GM23338 (cell line): ENCODE results near the gene HSPA2.

Experiments
- CREB1 ChIP-seq: fragments of 250-450 bp; sonication (Bioruptor Pico); IDR thresholded peaks from 2 replicates; pipeline ENCODE4 v1.5.0; 2020; ENCODE audit warnings: low read depth, mild to moderate bottlenecking, moderate library complexity
- EZH2 ChIP-seq: fragments of 200-600 bp; sonication (generic); IDR thresholded peaks from one replicate; pipeline ENCODE4 v1.8.0; 2017; ENCODE audit warnings: antibody characterized with exemption, mild to moderate bottlenecking, low read depth; ENCODE audit not compliant: unreplicated experiment
- EZH2phosphoT487 ChIP-seq: fragments of 200-600 bp; sonication (generic); IDR thresholded peaks from one replicate; pipeline ENCODE4 v1.8.1; 2018; ENCODE audit warnings: antibody characterized with exemption; ENCODE audit not compliant: unreplicated experiment
- JUNB ChIP-seq: IDR thresholded peaks from one replicate; pipeline ENCODE4 v1.6.1; 2016; ENCODE audit warnings: antibody characterized with exemption; ENCODE audit not compliant: unreplicated experiment
- NANOG ChIP-seq: IDR thresholded peaks from 2 replicates; pipeline ENCODE4 v1.6.1; 2016; ENCODE audit warnings: antibody characterized with exemption, borderline replicate concordance
- POLR2AphosphoS5 ChIP-seq: IDR thresholded peaks from 2 replicates; pipeline ENCODE4 v1.6.1; 2016; ENCODE audit warnings: antibody characterized with exemption, low read depth
- STAT1 ChIP-seq: IDR thresholded peaks from one replicate; pipeline ENCODE4 v1.6.1; 2016; ENCODE audit warnings: antibody characterized with exemption; ENCODE audit not compliant: unreplicated experiment
- ZNF114 ChIP-seq: fragments of 250-450 bp; sonication (Bioruptor Pico); IDR thresholded peaks from 2 replicates; pipeline ENCODE4 v1.5.0; 2020; ENCODE audit warnings: mild to moderate bottlenecking, moderate library complexity
- ZNF331 ChIP-seq: fragments of 250-450 bp; sonication (Bioruptor Pico); IDR thresholded peaks from 2 replicates; pipeline ENCODE4 v1.5.0; 2020; ENCODE audit warnings: low read depth, mild to moderate bottlenecking, moderate library complexity
- TF ChIP-seq, protein P1 (sequence below), 2 experiments: fragments of 200-600 bp in 1 of 2; sonication (generic) in 1 of 2; conservative IDR thresholded peaks; 2 replicates each; pipeline versions ENCODE4 v1.5.1 to v1.6.1; 2016 to 2017; ENCODE audit warnings: antibody characterized with exemption in 2 of 2, low read depth in 2 of 2, mild to moderate bottlenecking in 2 of 2, moderate library complexity in 1 of 2
- TF ChIP-seq, protein P2 (sequence below): IDR thresholded peaks from one replicate; pipeline ENCODE4 v1.6.1; 2018; ENCODE audit warnings: antibody characterized with exemption; ENCODE audit not compliant: unreplicated experiment
- TF ChIP-seq, protein P3 (sequence below): IDR thresholded peaks from 2 replicates; pipeline ENCODE4 v1.6.1; 2016; ENCODE audit warnings: antibody characterized with exemption
- TF ChIP-seq, protein P4 (sequence below): fragments of 250-450 bp; sonication (Bioruptor Pico); IDR thresholded peaks from 2 replicates; pipeline ENCODE4 v1.5.0; 2020; ENCODE audit warnings: mild to moderate bottlenecking, moderate library complexity

- TF ChIP-seq, protein P1, sequence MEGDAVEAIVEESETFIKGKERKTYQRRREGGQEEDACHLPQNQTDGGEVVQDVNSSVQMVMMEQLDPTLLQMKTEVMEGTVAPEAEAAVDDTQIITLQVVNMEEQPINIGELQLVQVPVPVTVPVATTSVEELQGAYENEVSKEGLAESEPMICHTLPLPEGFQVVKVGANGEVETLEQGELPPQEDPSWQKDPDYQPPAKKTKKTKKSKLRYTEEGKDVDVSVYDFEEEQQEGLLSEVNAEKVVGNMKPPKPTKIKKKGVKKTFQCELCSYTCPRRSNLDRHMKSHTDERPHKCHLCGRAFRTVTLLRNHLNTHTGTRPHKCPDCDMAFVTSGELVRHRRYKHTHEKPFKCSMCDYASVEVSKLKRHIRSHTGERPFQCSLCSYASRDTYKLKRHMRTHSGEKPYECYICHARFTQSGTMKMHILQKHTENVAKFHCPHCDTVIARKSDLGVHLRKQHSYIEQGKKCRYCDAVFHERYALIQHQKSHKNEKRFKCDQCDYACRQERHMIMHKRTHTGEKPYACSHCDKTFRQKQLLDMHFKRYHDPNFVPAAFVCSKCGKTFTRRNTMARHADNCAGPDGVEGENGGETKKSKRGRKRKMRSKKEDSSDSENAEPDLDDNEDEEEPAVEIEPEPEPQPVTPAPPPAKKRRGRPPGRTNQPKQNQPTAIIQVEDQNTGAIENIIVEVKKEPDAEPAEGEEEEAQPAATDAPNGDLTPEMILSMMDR (conservative IDR thresholded peaks at IDR 0.05; ENCODE audit: low read depth in 2 of 2), result no peak
- TF ChIP-seq POLR2AphosphoS5, result no peak
- TF ChIP-seq, protein P2, sequence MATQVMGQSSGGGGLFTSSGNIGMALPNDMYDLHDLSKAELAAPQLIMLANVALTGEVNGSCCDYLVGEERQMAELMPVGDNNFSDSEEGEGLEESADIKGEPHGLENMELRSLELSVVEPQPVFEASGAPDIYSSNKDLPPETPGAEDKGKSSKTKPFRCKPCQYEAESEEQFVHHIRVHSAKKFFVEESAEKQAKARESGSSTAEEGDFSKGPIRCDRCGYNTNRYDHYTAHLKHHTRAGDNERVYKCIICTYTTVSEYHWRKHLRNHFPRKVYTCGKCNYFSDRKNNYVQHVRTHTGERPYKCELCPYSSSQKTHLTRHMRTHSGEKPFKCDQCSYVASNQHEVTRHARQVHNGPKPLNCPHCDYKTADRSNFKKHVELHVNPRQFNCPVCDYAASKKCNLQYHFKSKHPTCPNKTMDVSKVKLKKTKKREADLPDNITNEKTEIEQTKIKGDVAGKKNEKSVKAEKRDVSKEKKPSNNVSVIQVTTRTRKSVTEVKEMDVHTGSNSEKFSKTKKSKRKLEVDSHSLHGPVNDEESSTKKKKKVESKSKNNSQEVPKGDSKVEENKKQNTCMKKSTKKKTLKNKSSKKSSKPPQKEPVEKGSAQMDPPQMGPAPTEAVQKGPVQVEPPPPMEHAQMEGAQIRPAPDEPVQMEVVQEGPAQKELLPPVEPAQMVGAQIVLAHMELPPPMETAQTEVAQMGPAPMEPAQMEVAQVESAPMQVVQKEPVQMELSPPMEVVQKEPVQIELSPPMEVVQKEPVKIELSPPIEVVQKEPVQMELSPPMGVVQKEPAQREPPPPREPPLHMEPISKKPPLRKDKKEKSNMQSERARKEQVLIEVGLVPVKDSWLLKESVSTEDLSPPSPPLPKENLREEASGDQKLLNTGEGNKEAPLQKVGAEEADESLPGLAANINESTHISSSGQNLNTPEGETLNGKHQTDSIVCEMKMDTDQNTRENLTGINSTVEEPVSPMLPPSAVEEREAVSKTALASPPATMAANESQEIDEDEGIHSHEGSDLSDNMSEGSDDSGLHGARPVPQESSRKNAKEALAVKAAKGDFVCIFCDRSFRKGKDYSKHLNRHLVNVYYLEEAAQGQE, result no peak
- no peak for TF ChIP-seq EZH2
- TF ChIP-seq, protein P3, sequence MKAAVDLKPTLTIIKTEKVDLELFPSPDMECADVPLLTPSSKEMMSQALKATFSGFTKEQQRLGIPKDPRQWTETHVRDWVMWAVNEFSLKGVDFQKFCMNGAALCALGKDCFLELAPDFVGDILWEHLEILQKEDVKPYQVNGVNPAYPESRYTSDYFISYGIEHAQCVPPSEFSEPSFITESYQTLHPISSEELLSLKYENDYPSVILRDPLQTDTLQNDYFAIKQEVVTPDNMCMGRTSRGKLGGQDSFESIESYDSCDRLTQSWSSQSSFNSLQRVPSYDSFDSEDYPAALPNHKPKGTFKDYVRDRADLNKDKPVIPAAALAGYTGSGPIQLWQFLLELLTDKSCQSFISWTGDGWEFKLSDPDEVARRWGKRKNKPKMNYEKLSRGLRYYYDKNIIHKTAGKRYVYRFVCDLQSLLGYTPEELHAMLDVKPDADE, result no peak
- TF ChIP-seq ZNF331, result no peak
- no peak for TF ChIP-seq JUNB
- no peak for TF ChIP-seq NANOG
- no peak for TF ChIP-seq EZH2phosphoT487
- TF ChIP-seq CREB1 (CRISPR knock-in tag), result no peak
- TF ChIP-seq ZNF114 (CRISPR knock-in tag), result no peak
- TF ChIP-seq, protein P4, sequence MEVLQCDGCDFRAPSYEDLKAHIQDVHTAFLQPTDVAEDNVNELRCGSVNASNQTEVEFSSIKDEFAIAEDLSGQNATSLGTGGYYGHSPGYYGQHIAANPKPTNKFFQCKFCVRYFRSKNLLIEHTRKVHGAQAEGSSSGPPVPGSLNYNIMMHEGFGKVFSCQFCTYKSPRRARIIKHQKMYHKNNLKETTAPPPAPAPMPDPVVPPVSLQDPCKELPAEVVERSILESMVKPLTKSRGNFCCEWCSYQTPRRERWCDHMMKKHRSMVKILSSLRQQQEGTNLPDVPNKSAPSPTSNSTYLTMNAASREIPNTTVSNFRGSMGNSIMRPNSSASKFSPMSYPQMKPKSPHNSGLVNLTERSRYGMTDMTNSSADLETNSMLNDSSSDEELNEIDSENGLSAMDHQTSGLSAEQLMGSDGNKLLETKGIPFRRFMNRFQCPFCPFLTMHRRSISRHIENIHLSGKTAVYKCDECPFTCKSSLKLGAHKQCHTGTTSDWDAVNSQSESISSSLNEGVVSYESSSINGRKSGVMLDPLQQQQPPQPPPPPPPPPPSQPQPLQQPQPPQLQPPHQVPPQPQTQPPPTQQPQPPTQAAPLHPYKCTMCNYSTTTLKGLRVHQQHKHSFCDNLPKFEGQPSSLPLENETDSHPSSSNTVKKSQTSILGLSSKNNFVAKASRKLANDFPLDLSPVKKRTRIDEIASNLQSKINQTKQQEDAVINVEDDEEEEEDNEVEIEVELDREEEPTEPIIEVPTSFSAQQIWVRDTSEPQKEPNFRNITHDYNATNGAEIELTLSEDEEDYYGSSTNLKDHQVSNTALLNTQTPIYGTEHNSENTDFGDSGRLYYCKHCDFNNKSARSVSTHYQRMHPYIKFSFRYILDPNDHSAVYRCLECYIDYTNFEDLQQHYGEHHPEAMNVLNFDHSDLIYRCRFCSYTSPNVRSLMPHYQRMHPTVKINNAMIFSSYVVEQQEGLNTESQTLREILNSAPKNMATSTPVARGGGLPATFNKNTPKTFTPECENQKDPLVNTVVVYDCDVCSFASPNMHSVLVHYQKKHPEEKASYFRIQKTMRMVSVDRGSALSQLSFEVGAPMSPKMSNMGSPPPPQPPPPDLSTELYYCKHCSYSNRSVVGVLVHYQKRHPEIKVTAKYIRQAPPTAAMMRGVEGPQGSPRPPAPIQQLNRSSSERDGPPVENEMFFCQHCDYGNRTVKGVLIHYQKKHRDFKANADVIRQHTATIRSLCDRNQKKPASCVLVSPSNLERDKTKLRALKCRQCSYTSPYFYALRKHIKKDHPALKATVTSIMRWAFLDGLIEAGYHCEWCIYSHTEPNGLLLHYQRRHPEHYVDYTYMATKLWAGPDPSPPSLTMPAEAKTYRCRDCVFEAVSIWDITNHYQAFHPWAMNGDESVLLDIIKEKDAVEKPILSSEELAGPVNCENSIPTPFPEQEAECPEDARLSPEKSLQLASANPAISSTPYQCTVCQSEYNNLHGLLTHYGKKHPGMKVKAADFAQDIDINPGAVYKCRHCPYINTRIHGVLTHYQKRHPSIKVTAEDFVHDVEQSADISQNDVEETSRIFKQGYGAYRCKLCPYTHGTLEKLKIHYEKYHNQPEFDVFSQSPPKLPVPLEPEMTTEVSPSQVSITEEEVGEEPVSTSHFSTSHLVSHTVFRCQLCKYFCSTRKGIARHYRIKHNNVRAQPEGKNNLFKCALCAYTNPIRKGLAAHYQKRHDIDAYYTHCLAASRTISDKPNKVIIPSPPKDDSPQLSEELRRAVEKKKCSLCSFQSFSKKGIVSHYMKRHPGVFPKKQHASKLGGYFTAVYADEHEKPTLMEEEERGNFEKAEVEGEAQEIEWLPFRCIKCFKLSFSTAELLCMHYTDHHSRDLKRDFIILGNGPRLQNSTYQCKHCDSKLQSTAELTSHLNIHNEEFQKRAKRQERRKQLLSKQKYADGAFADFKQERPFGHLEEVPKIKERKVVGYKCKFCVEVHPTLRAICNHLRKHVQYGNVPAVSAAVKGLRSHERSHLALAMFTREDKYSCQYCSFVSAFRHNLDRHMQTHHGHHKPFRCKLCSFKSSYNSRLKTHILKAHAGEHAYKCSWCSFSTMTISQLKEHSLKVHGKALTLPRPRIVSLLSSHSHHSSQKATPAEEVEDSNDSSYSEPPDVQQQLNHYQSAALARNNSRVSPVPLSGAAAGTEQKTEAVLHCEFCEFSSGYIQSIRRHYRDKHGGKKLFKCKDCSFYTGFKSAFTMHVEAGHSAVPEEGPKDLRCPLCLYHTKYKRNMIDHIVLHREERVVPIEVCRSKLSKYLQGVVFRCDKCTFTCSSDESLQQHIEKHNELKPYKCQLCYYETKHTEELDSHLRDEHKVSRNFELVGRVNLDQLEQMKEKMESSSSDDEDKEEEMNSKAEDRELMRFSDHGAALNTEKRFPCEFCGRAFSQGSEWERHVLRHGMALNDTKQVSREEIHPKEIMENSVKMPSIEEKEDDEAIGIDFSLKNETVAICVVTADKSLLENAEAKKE (CRISPR knock-in tag), result no peak
- TF ChIP-seq STAT1, result no peak
Observed at GRCh38 chr14:64562436-64562835, 21.9 kb downstream of the HSPA2 start.
